Measurements from ENCODE around the gene CTNNBL1. TPM values are rescaled to one million over a fixed set of nuclear protein-coding genes. Genes with fewer than 3 reads are reported as not detected.

Gene CTNNBL1, protein sequence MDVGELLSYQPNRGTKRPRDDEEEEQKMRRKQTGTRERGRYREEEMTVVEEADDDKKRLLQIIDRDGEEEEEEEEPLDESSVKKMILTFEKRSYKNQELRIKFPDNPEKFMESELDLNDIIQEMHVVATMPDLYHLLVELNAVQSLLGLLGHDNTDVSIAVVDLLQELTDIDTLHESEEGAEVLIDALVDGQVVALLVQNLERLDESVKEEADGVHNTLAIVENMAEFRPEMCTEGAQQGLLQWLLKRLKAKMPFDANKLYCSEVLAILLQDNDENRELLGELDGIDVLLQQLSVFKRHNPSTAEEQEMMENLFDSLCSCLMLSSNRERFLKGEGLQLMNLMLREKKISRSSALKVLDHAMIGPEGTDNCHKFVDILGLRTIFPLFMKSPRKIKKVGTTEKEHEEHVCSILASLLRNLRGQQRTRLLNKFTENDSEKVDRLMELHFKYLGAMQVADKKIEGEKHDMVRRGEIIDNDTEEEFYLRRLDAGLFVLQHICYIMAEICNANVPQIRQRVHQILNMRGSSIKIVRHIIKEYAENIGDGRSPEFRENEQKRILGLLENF
- 10 to 100 TPM; 31.1 to 33.4 TPM for total RNA-seq
- 50.0 TPM for polyA plus RNA-seq (2013, experiment 1 of 2)
- 45.8 TPM for polyA plus RNA-seq (2013, experiment 2 of 2)
- total RNA-seq = 24.7 to 79.6 (median 39.5) reads per million in 172 experiments

DNA sequence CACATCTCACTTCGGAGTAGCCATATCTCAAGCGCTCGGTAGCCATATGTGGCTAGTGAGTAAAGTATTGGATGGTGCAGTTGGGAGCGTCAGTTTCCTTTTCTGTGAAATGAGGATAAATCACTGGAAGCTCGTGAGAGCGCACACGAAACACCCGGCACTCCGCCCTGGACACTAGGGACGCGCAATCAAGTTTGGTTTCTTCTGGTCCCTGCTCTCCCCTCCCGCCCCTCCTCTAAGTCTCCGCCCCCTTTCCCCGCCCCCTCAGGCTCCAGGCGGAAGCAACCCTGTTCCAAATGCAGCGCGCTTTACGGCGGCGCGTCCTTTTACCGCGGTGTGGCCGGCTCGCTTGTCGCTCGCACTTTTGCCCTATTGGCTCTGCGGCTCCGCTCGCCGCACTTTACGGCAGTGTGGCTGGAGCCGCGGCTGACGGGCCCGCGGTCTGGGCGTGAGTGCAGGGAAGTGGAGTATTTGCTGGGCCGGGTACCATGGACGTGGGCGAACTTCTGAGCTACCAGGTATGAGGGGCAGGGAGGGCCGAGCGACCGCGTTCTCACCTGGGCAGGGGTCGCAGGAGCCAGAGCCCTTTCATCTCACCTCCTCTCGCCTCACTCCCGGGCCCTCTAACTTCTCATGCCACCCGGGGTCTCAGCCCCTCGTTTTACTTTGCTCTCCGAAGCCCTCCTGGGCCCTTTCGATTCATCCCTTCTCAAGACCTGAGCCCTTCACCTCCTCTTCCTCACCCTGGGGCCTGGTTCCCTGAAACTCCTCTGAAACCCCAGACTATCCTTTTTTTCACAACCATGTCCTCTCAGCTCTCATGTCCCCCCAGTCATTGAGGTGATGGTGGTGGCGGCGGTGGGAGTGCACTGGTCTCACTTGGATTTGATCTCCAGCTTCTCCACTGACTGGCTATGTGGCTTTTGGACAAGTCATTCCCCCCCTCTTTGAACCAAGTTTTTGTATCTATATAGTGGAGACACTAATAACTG lies at the start of gene CTNNBL1:
TSS of gene CTNNBL1 (plus strand) at position 396 of the 992 bp plus-strand sequence. CDS start at position 489, 93 bp downstream.
- peaks cover 31% of the 10 kb centered on the region for H3K36me3 Mint-ChIP-seq (ENCODE audit: low read depth)
- peak within 1 kb of the TSS; percentile 96 for H3K4me3 Mint-ChIP-seq
- peaks cover 52% of the 10 kb centered on the region for H3K4me1 Mint-ChIP-seq (ENCODE audit: low read depth)
- DNase-seq (peak; percentile 90 to 98 (median 95)), ATAC-seq (ENCODE audit: poor library complexity) (peak; percentile 98)
- H3K4me3 ChIP-seq (ENCODE audit: low read length) = peak within 1 kb of the TSS; percentile 98
- H3K27ac ChIP-seq (ENCODE audit: low read depth in 1 of 2, low read length in 2 of 2) = peak within 1 kb of the TSS; percentile 29 to 53
- TF ChIP-seq, protein P1, sequence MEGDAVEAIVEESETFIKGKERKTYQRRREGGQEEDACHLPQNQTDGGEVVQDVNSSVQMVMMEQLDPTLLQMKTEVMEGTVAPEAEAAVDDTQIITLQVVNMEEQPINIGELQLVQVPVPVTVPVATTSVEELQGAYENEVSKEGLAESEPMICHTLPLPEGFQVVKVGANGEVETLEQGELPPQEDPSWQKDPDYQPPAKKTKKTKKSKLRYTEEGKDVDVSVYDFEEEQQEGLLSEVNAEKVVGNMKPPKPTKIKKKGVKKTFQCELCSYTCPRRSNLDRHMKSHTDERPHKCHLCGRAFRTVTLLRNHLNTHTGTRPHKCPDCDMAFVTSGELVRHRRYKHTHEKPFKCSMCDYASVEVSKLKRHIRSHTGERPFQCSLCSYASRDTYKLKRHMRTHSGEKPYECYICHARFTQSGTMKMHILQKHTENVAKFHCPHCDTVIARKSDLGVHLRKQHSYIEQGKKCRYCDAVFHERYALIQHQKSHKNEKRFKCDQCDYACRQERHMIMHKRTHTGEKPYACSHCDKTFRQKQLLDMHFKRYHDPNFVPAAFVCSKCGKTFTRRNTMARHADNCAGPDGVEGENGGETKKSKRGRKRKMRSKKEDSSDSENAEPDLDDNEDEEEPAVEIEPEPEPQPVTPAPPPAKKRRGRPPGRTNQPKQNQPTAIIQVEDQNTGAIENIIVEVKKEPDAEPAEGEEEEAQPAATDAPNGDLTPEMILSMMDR (IDR thresholded peaks at IDR 0.05) = no peak
- peaks cover 9% of the 10 kb centered on the region for H3K27me3 Mint-ChIP-seq
- ChIA-PET POLR2A (interaction anchor here (0.6 to 1.2 kb wide), 4 partner anchors 9 to 52 kb away, joined by 3 read pairs; no protein-coding TSS in a partner anchor), CTCF (no interaction called here)
- H3K9me3 ChIP-seq (ENCODE audit: control insufficient read depth in 1 of 2, insufficient read depth in 1 of 2, low read length in 2 of 2) = no peaks in the 10 kb centered on the region
- H3K27ac Mint-ChIP-seq = peak within 1 kb of the TSS; percentile 91
- no peaks in the 10 kb centered on the region for H3K9me3 Mint-ChIP-seq
- H3K36me3 ChIP-seq (ENCODE audit: insufficient read depth, low read length) = no peaks in the 10 kb centered on the region
- peaks cover 15% of the 10 kb centered on the region for H3K4me1 ChIP-seq (ENCODE audit: insufficient read depth, low read length)
- H3K27me3 ChIP-seq (ENCODE audit: control insufficient read depth in 1 of 2, insufficient read depth in 2 of 2, low read length in 2 of 2) = peaks cover 9% of the 10 kb centered on the region in 2 experiments
- intact Hi-C loops (cut with DNase I, micrococcal nuclease) = loop anchor here in 1 of 2 experiments (2.0 to 10.0 kb wide), 7 partner anchors 165 to 1629 kb away; partner anchors contain the start of genes MANBAL, MROH8, RALGAPB and RPN2

DNA sequence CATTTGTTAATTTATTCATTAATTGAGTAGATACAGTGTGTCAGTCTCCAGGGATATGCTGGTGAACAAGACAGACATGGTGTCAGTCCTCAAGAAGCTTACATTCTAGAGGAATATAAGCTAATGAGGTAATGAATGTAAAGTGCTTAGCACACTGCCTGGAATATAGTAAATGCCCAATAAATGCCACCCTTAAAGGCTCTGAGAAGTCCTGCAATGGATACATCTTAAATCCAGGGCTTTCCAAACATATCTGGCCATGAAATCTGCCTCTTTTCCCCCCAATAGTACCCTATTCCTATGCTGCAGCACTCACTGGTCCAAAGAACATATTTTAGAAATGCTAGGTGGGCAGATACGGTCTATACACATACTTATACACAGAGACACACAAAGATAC lies 49.2 kb upstream of the CTNNBL1 start:
- Histone ChIP-seq H3K4me1 (ENCODE audit: insufficient read depth, low read length) (no peaks in the 10 kb centered on the region), H3K4me3 (ENCODE audit: low read length) (no peak overlapping the region), H3K36me3 (ENCODE audit: insufficient read depth, low read length) (no peaks in the 10 kb centered on the region), H3K27ac (ENCODE audit: low read depth in 1 of 2, low read length in 2 of 2) (no peak overlapping the region), H3K9me3 (ENCODE audit: control insufficient read depth in 1 of 2, insufficient read depth in 1 of 2, low read length in 2 of 2) (no peaks in the 10 kb centered on the region), H3K27me3 (ENCODE audit: control insufficient read depth in 1 of 2, insufficient read depth in 2 of 2, low read length in 2 of 2) (peaks cover 20 to 33% of the 10 kb centered on the region in 2 experiments)
- H3K36me3 Mint-ChIP-seq (ENCODE audit: low read depth) = no peaks in the 10 kb centered on the region
- no peak overlapping the region for H3K27ac Mint-ChIP-seq
- ATAC-seq (ENCODE audit: poor library complexity) = no peak
- H3K4me1 Mint-ChIP-seq (ENCODE audit: low read depth) = no peaks in the 10 kb centered on the region
- ChIA-PET CTCF (no interaction called here), POLR2A (no interaction called here)
- no peak for DNase-seq
- no peaks in the 10 kb centered on the region for H3K9me3 Mint-ChIP-seq
- intact Hi-C loops (cut with DNase I, micrococcal nuclease) = no loop called here
- H3K27me3 Mint-ChIP-seq = peaks cover 62% of the 10 kb centered on the region
- no peak overlapping the region for H3K4me3 Mint-ChIP-seq
- TF ChIP-seq, protein P1 (IDR thresholded peaks at IDR 0.05) = no peak

DNA sequence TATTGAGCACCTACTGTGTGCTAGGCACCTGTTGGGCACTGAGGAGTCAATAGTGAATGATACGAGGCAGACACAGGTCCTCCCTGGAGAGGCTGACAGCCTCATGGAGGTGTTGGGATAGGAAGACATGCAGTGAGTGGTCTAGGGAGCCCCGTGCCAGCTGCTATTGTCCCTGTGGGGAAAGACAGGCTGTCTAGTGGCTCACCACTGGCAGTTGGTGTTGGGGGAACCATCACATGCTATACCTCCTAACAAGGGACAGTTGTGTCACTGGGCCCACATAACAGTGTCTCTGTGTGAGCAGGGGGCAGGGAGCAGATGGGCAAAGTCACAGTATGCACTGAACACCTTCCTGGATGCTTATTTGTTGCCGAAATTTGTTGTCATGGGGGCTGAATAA lies 45.9 kb upstream of the CTNNBL1 start:
- CTCF ChIA-PET = no interaction called here
- intact Hi-C loops (cut with DNase I, micrococcal nuclease) = no loop called here
- H3K36me3 ChIP-seq (ENCODE audit: insufficient read depth, low read length) = no peaks in the 10 kb centered on the region
- DNase-seq (no peak), ATAC-seq (ENCODE audit: poor library complexity) (no peak)
- no peaks in the 10 kb centered on the region for H3K9me3 ChIP-seq (ENCODE audit: control insufficient read depth in 1 of 2, insufficient read depth in 1 of 2, low read length in 2 of 2)
- no peaks in the 10 kb centered on the region for H3K4me1 Mint-ChIP-seq (ENCODE audit: low read depth)
- POLR2A ChIA-PET = no interaction called here
- no peak overlapping the region for H3K4me3 ChIP-seq (ENCODE audit: low read length)
- H3K4me3 Mint-ChIP-seq = no peak overlapping the region
- H3K36me3 Mint-ChIP-seq (ENCODE audit: low read depth) = no peaks in the 10 kb centered on the region
- H3K27ac ChIP-seq (ENCODE audit: low read depth in 1 of 2, low read length in 2 of 2) = no peak overlapping the region
- no peaks in the 10 kb centered on the region for H3K4me1 ChIP-seq (ENCODE audit: insufficient read depth, low read length)
- no peak overlapping the region for H3K27ac Mint-ChIP-seq
- peaks cover 13 to 15% of the 10 kb centered on the region in 2 experiments for H3K27me3 ChIP-seq (ENCODE audit: control insufficient read depth in 1 of 2, insufficient read depth in 2 of 2, low read length in 2 of 2)
- TF ChIP-seq, protein P1 (IDR thresholded peaks at IDR 0.05) = no peak
- H3K27me3 Mint-ChIP-seq = peaks cover 50% of the 10 kb centered on the region
- H3K9me3 Mint-ChIP-seq = no peaks in the 10 kb centered on the region

Measured in CD4-positive, alpha-beta T cell (primary cell).